Measurements from ENCODE around the gene TEKT2. TPM values are rescaled to one million over a fixed set of nuclear protein-coding genes. Genes with fewer than 3 reads are reported as not detected.

TEKT2 gene
- total RNA-seq, 4 donors from 2014 or later: not detected

- peaks cover 0 to 51% of the 10 kb centered on the region in 2 donors for H3K36me3 ChIP-seq
- DNase-seq: no peak
- TF ChIP-seq CTCF (IDR thresholded peaks at IDR 0.05 in 4 of 5, conservative IDR thresholded peaks at IDR 0.05 in 1 of 5): no peak
- peaks cover 16 to 20% of the 10 kb centered on the region in 2 donors for H3K4me1 ChIP-seq
- in situ Hi-C loops (cut with MboI; ENCODE audit: low sequenced_read_pairs in 4 of 4) (loop anchor here in 2 of 4 donors (10.0 kb wide), 3 partner anchors 51 to 321 kb away; partner anchors contain the start of gene TRAPPC3 (in 1 of the 2)), intact Hi-C loops (cut with DNase I; ENCODE audit: low total_unique reads) (loop anchor here (10.0 kb wide), 1 partner anchor 191 kb away; no protein-coding TSS in a partner anchor)
- H3K9me3 ChIP-seq: no peaks in the 10 kb centered on the region
- H3K27me3 ChIP-seq: no peaks in the 10 kb centered on the region
- ATAC-seq: no peak
- peak overlapping the region in 1 of 4 donors; percentile 10 for H3K27ac ChIP-seq
- H3K4me3 ChIP-seq: no peak overlapping the region
Observed at GRCh38 chr1:36093929-36094328, 10.0 kb downstream of the TEKT2 start.

- in situ Hi-C loops (cut with MboI; ENCODE audit: low sequenced_read_pairs in 4 of 4) (loop anchor here in 2 of 4 donors (10.0 kb wide), 3 partner anchors 50 to 320 kb away; partner anchors contain the start of gene TRAPPC3 (in 1 of the 2)), intact Hi-C loops (cut with DNase I; ENCODE audit: low total_unique reads) (loop anchor here (10.0 kb wide), 1 partner anchor 190 kb away; no protein-coding TSS in a partner anchor)
- H3K4me3 ChIP-seq: no peak overlapping the region
- ATAC-seq (no peak), DNase-seq (no peak)
- no peak overlapping the region for H3K27ac ChIP-seq
- peaks cover 13 to 14% of the 10 kb centered on the region in 2 donors for H3K4me1 ChIP-seq
- peaks cover 0 to 51% of the 10 kb centered on the region in 2 donors for H3K36me3 ChIP-seq
- H3K9me3 ChIP-seq: no peaks in the 10 kb centered on the region
- H3K27me3 ChIP-seq: no peaks in the 10 kb centered on the region
- TF ChIP-seq POLR2A (IDR thresholded peaks at IDR 0.05): no peak
- no peak for TF ChIP-seq CTCF (IDR thresholded peaks at IDR 0.05 in 4 of 5, conservative IDR thresholded peaks at IDR 0.05 in 1 of 5)
Observed at GRCh38 chr1:36094621-36095061, 10.7 kb downstream of the TEKT2 start.

GRCh38 chr1:36095760-36096405 is 12.0 kb downstream of the TEKT2 start:
- in situ Hi-C loops (cut with MboI; ENCODE audit: low sequenced_read_pairs in 4 of 4) (loop anchor here in 2 of 4 donors (10.0 kb wide), 3 partner anchors 49 to 319 kb away; partner anchors contain the start of gene TRAPPC3 (in 1 of the 2)), intact Hi-C loops (cut with DNase I; ENCODE audit: low total_unique reads) (loop anchor here (10.0 kb wide), 1 partner anchor 189 kb away; no protein-coding TSS in a partner anchor)
- TF ChIP-seq CTCF (IDR thresholded peaks at IDR 0.05 in 4 of 5, conservative IDR thresholded peaks at IDR 0.05 in 1 of 5): no peak
- TF ChIP-seq POLR2A (IDR thresholded peaks at IDR 0.05): no peak
- Histone ChIP-seq H3K4me1 (peaks cover 2 to 5% of the 10 kb centered on the region in 2 donors), H3K27me3 (no peaks in the 10 kb centered on the region), H3K36me3 (peaks cover 0 to 50% of the 10 kb centered on the region in 2 donors), H3K4me3 (no peak overlapping the region), H3K27ac (no peak overlapping the region), H3K9me3 (no peaks in the 10 kb centered on the region)
- DNase-seq (no peak), ATAC-seq (no peak)

- no peaks in the 10 kb centered on the region for H3K9me3 ChIP-seq
- intact Hi-C loops (cut with DNase I; ENCODE audit: low total_unique reads) (loop anchor here (10.0 kb wide), 1 partner anchor 188 kb away; no protein-coding TSS in a partner anchor), in situ Hi-C loops (cut with MboI; ENCODE audit: low sequenced_read_pairs in 4 of 4) (loop anchor here in 2 of 4 donors (10.0 kb wide), 3 partner anchors 48 to 318 kb away; partner anchors contain the start of gene TRAPPC3 (in 1 of the 2))
- no peak for DNase-seq
- H3K36me3 ChIP-seq: peaks cover 0 to 41% of the 10 kb centered on the region in 2 donors
- H3K4me3 ChIP-seq: no peak overlapping the region
- no peak overlapping the region for H3K27ac ChIP-seq
- TF ChIP-seq CTCF (IDR thresholded peaks at IDR 0.05 in 4 of 5, conservative IDR thresholded peaks at IDR 0.05 in 1 of 5) (no peak), POLR2A (IDR thresholded peaks at IDR 0.05) (no peak)
- ATAC-seq: no peak
- no peaks in the 10 kb centered on the region for H3K27me3 ChIP-seq
- peaks cover 0 to 5% of the 10 kb centered on the region in 2 donors for H3K4me1 ChIP-seq
Observed at GRCh38 chr1:36096500-36097432, 12.9 kb downstream of the TEKT2 start.

All from gastrocnemius medialis (tissue), 4 donors.